Omental fat pad (tissue), 4 donors: ENCODE measurements around the gene TLX2. TPM values are rescaled to one million over a fixed set of nuclear protein-coding genes. Genes with fewer than 3 reads are reported as not detected.

Experiments
- ATAC-seq: fragments of 150-250 bp; one replicate; pipeline ENCODE4 v1.9.1; 2016; ENCODE audit warnings: mild to moderate bottlenecking, moderate library complexity; ENCODE audit not compliant: low FRiP score
- DNase-seq: peaks from one replicate; pipeline ENCODE4 v3.0.0-alpha.2; 2019; ENCODE audit warnings: low spot score
- CTCF ChIP-seq, 3 donors: fragments of 450-650 bp; IDR thresholded peaks; one replicate each; pipeline ENCODE4 v1.5.1; 2016 to 2017; ENCODE audit warnings: antibody characterized with exemption in 3 of 3, mild to moderate bottlenecking in 3 of 3, moderate library complexity in 2 of 3
- total RNA-seq, 4 donors: library from RNA; depleted of rRNA; stranded (reverse); fragments of >200 nt; gene quantifications; one replicate each; pipeline ENCODE4 v1.1.0, GENCODE V29; 2016

Gene TLX2
- total RNA-seq, 4 donors from 2014 or later: not detected

GRCh38 chr2:74507926-74508520 lies 6.2 kb upstream of the TLX2 start:
- no peak for ATAC-seq
- no peak for DNase-seq
- TF ChIP-seq CTCF (IDR thresholded peaks at IDR 0.05): no peak

- TF ChIP-seq CTCF (IDR thresholded peaks at IDR 0.05): no peak
- ATAC-seq (no peak), DNase-seq (no peak)
These were observed 4.0 kb upstream of the TLX2 start for GRCh38 chr2:74510272-74510671.

- DNase-seq (no peak), ATAC-seq (no peak)
- TF ChIP-seq CTCF (IDR thresholded peaks at IDR 0.05): no peak
These were observed 2.9 kb upstream of the TLX2 start for GRCh38 chr2:74511104-74511989.

- ATAC-seq: no peak
- no peak for DNase-seq
- TF ChIP-seq CTCF (IDR thresholded peaks at IDR 0.05): no peak
These were observed 1.3 kb upstream of the TLX2 start for GRCh38 chr2:74512744-74513604.

- TF ChIP-seq CTCF (IDR thresholded peaks at IDR 0.05): no peak
- DNase-seq (no peak), ATAC-seq (no peak)
These were observed 464 bp upstream of the TLX2 start for GRCh38 chr2:74513605-74514367.

GRCh38 chr2:74515271-74515980 lies 1.2 kb downstream of the TLX2 start:
- no peak for DNase-seq
- no peak for ATAC-seq
- no peak for TF ChIP-seq CTCF (IDR thresholded peaks at IDR 0.05)
